ENCODE results near the gene MGRN1.

The MGRN1 gene

GRCh38 chr16:4591191-4591590 is 33.4 kb upstream of the MGRN1 start:
- TF ChIP-seq FOXP2 (optimal IDR thresholded peaks at IDR 0.05; ENCODE audit: borderline replicate concordance, extremely low read depth, extremely low read length, insufficient read depth) (no peak), TAF1 (IDR thresholded peaks at IDR 0.05; ENCODE audit: borderline replicate concordance, insufficient read depth, low read length) (no peak), SIN3A (IDR thresholded peaks at IDR 0.05; ENCODE audit: borderline replicate concordance, insufficient read depth, low read length) (no peak), POLR2AphosphoS5 (IDR thresholded peaks at IDR 0.05; ENCODE audit: low read depth, low read length) (no peak)
- TF ChIP-seq, protein P1, sequence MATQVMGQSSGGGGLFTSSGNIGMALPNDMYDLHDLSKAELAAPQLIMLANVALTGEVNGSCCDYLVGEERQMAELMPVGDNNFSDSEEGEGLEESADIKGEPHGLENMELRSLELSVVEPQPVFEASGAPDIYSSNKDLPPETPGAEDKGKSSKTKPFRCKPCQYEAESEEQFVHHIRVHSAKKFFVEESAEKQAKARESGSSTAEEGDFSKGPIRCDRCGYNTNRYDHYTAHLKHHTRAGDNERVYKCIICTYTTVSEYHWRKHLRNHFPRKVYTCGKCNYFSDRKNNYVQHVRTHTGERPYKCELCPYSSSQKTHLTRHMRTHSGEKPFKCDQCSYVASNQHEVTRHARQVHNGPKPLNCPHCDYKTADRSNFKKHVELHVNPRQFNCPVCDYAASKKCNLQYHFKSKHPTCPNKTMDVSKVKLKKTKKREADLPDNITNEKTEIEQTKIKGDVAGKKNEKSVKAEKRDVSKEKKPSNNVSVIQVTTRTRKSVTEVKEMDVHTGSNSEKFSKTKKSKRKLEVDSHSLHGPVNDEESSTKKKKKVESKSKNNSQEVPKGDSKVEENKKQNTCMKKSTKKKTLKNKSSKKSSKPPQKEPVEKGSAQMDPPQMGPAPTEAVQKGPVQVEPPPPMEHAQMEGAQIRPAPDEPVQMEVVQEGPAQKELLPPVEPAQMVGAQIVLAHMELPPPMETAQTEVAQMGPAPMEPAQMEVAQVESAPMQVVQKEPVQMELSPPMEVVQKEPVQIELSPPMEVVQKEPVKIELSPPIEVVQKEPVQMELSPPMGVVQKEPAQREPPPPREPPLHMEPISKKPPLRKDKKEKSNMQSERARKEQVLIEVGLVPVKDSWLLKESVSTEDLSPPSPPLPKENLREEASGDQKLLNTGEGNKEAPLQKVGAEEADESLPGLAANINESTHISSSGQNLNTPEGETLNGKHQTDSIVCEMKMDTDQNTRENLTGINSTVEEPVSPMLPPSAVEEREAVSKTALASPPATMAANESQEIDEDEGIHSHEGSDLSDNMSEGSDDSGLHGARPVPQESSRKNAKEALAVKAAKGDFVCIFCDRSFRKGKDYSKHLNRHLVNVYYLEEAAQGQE (IDR thresholded peaks at IDR 0.05; ENCODE audit: insufficient read depth in 1 of 2, low read depth in 2 of 2, low read length in 2 of 2), result no peak

GRCh38 chr16:4591706-4592470 is 32.7 kb upstream of the MGRN1 start:
- TF ChIP-seq FOXP2 (optimal IDR thresholded peaks at IDR 0.05; ENCODE audit: borderline replicate concordance, extremely low read depth, extremely low read length, insufficient read depth), result no peak
- TF ChIP-seq SIN3A (IDR thresholded peaks at IDR 0.05; ENCODE audit: borderline replicate concordance, insufficient read depth, low read length), result no peak
- TF ChIP-seq, protein P1 (IDR thresholded peaks at IDR 0.05; ENCODE audit: insufficient read depth in 1 of 2, low read depth in 2 of 2, low read length in 2 of 2), result no peak
- no peak for TF ChIP-seq POLR2AphosphoS5 (IDR thresholded peaks at IDR 0.05; ENCODE audit: low read depth, low read length)
- TF ChIP-seq TAF1 (IDR thresholded peaks at IDR 0.05; ENCODE audit: borderline replicate concordance, insufficient read depth, low read length), result no peak

DNA sequence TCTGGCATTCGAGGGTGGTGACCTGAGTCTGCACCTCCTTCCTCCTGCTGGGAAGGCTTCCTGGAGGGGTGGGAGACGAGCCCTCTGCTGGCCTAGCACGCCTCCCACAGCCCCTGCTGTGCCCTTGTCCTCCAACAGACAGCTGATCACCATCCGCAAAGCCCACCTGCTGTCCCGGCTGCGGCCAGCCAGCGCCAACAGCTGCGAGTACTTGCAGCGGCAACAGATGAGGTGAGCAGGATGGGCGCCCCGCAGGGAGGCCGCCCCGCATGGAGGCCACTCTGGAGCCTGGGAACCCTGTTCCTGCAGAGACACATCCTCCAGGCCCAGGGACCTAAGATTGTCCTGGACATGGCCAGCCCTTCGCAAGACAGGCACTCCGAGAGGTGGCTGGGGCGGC is 31.5 kb upstream of the MGRN1 start:
- TF ChIP-seq TAF1 (IDR thresholded peaks at IDR 0.05; ENCODE audit: borderline replicate concordance, insufficient read depth, low read length) (no peak), FOXP2 (optimal IDR thresholded peaks at IDR 0.05; ENCODE audit: borderline replicate concordance, extremely low read depth, extremely low read length, insufficient read depth) (no peak), POLR2AphosphoS5 (IDR thresholded peaks at IDR 0.05; ENCODE audit: low read depth, low read length) (no peak), SIN3A (IDR thresholded peaks at IDR 0.05; ENCODE audit: borderline replicate concordance, insufficient read depth, low read length) (no peak)
- TF ChIP-seq, protein P1 (IDR thresholded peaks at IDR 0.05; ENCODE audit: insufficient read depth in 1 of 2, low read depth in 2 of 2, low read length in 2 of 2), result no peak

GRCh38 chr16:4594433-4595410 is 29.9 kb upstream of the MGRN1 start:
- TF ChIP-seq, protein P1 (IDR thresholded peaks at IDR 0.05; ENCODE audit: insufficient read depth in 1 of 2, low read depth in 2 of 2, low read length in 2 of 2), result no peak
- TF ChIP-seq POLR2AphosphoS5 (IDR thresholded peaks at IDR 0.05; ENCODE audit: low read depth, low read length), result no peak
- TF ChIP-seq SIN3A (IDR thresholded peaks at IDR 0.05; ENCODE audit: borderline replicate concordance, insufficient read depth, low read length), result no peak
- no peak for TF ChIP-seq FOXP2 (optimal IDR thresholded peaks at IDR 0.05; ENCODE audit: borderline replicate concordance, extremely low read depth, extremely low read length, insufficient read depth)
- no peak for TF ChIP-seq TAF1 (IDR thresholded peaks at IDR 0.05; ENCODE audit: borderline replicate concordance, insufficient read depth, low read length)
